ENCODE measurements around the gene AIF1. TPM values are rescaled to one million over a fixed set of nuclear protein-coding genes. Genes with fewer than 3 reads are reported as not detected.

The AIF1 gene
- total and polyA plus RNA-seq, 2 experiments from 2014 or later, result 13.3 to 33.7 TPM

DNA sequence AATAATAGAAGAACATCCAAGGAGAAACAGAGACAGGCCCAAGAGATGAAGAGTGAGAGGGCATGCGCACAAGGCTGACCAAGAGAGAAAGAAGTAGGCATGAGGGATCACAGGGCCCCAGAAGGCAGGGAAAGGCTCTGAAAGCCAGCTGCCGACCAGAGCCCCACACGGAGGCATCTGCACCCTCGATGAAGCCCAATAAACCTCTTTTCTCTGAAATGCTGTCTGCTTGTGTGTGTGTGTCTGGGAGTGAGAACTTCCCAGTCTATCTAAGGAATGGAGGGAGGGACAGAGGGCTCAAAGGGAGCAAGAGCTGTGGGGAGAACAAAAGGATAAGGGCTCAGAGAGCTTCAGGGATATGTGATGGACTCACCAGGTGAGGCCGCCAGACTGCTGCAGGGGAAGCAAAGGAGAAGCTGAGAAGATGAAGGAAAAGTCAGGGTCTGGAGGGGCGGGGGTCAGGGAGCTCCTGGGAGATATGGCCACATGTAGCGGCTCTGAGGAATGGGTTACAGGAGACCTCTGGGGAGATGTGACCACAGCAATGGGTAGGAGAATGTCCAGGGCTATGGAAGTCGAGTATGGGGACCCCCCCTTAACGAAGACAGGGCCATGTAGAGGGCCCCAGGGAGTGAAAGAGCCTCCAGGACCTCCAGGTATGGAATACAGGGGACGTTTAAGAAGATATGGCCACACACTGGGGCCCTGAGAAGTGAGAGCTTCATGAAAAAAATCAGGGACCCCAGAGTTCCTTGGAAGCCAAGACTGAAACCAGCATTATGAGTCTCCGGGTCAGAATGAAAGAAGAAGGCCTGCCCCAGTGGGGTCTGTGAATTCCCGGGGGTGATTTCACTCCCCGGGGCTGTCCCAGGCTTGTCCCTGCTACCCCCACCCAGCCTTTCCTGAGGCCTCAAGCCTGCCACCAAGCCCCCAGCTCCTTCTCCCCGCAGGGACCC is 40.6 kb upstream of the AIF1 start:
- no peaks in the 10 kb centered on the region for H3K9me2 ChIP-seq (ENCODE audit: insufficient read depth)
- H4K20me1 ChIP-seq (replicated peaks; ENCODE audit: insufficient read depth), result no peaks in the 10 kb centered on the region
- H3K4me2 ChIP-seq, result no peak overlapping the region
- no peak overlapping the region for H3K4me3 ChIP-seq
- no peaks in the 10 kb centered on the region for H3K4me1 ChIP-seq (ENCODE audit: insufficient read depth)
- H2AFZ ChIP-seq, result 0 out of 2 replicates have a peak overlapping the region, but pooled peaks have one; percentile 47
- Mint-ChIP-seq H3K27me3 (ENCODE audit: insufficient read depth, low read depth, poor library complexity) (peaks cover 22% of the 10 kb centered on the region), H3K9me3 (no peaks in the 10 kb centered on the region; the same call in 2 of the 3 replicates), H3K27ac (no peak overlapping the region), H3K4me1 (peaks cover 11% of the 10 kb centered on the region), H3K4me3 (no peak overlapping the region), H3K36me3 (ENCODE audit: low read depth) (no peaks in the 10 kb centered on the region; the same call in 2 of the 3 replicates)
- H3K27me3 ChIP-seq (ENCODE audit: insufficient read depth), result no peaks in the 10 kb centered on the region
- H3F3A ChIP-seq (replicated peaks; ENCODE audit: low read depth), result no peaks in the 10 kb centered on the region
- H3K36me3 ChIP-seq (ENCODE audit: insufficient read depth), result no peaks in the 10 kb centered on the region
- no peak overlapping the region for H3K27ac ChIP-seq (ENCODE audit: low read depth)
- ATAC-seq (peak; percentile 61), DNase-seq (ENCODE audit: low spot score) (no peak)
- TF ChIP-seq ZNF114 (CRISPR knock-in tag; IDR thresholded peaks at IDR 0.05) (no peak), CREB1 (CRISPR knock-in tag; IDR thresholded peaks at IDR 0.05; ENCODE audit: low read depth) (no peak)
- TF ChIP-seq, protein P1, sequence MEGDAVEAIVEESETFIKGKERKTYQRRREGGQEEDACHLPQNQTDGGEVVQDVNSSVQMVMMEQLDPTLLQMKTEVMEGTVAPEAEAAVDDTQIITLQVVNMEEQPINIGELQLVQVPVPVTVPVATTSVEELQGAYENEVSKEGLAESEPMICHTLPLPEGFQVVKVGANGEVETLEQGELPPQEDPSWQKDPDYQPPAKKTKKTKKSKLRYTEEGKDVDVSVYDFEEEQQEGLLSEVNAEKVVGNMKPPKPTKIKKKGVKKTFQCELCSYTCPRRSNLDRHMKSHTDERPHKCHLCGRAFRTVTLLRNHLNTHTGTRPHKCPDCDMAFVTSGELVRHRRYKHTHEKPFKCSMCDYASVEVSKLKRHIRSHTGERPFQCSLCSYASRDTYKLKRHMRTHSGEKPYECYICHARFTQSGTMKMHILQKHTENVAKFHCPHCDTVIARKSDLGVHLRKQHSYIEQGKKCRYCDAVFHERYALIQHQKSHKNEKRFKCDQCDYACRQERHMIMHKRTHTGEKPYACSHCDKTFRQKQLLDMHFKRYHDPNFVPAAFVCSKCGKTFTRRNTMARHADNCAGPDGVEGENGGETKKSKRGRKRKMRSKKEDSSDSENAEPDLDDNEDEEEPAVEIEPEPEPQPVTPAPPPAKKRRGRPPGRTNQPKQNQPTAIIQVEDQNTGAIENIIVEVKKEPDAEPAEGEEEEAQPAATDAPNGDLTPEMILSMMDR (conservative IDR thresholded peaks at IDR 0.05; ENCODE audit: low read depth in 2 of 2), result peak; percentile 23 to 49; a peak in 3 of 4 replicates
- H3K79me2 ChIP-seq (replicated peaks; ENCODE audit: insufficient read depth), result no peaks in the 10 kb centered on the region

DNA sequence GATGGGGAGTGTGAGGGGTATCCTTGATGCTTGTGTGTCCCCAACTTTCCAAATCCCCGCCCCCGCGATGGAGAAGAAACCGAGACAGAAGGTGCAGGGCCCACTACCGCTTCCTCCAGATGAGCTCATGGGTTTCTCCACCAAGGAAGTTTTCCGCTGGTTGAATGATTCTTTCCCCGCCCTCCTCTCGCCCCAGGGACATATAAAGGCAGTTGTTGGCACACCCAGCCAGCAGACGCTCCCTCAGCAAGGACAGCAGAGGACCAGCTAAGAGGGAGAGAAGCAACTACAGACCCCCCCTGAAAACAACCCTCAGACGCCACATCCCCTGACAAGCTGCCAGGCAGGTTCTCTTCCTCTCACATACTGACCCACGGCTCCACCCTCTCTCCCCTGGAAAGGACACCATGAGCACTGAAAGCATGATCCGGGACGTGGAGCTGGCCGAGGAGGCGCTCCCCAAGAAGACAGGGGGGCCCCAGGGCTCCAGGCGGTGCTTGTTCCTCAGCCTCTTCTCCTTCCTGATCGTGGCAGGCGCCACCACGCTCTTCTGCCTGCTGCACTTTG is 39.6 kb upstream of the AIF1 start, which contains the start of gene TNF:
Gene TNF, plus strand, starts transcription at position 231 of the 567 bp plus-strand sequence. Its CDS starts 177 bp downstream, at position 408.
- no peaks in the 10 kb centered on the region for H3K9me2 ChIP-seq (ENCODE audit: insufficient read depth)
- H3K27me3 ChIP-seq (ENCODE audit: insufficient read depth), result peaks cover 6% of the 10 kb centered on the region
- H3K4me3 ChIP-seq, result no peak within 1 kb of the TSS
- H3F3A ChIP-seq (replicated peaks; ENCODE audit: low read depth), result no peaks in the 10 kb centered on the region
- no peaks in the 10 kb centered on the region for H3K4me1 ChIP-seq (ENCODE audit: insufficient read depth)
- H3K36me3 ChIP-seq (ENCODE audit: insufficient read depth), result no peaks in the 10 kb centered on the region
- Mint-ChIP-seq H3K4me3 (no peak within 1 kb of the TSS), H3K9me3 (no peaks in the 10 kb centered on the region; the same call in 2 of the 3 replicates), H3K36me3 (ENCODE audit: low read depth) (no peaks in the 10 kb centered on the region; the same call in 2 of the 3 replicates), H3K27me3 (ENCODE audit: insufficient read depth, low read depth, poor library complexity) (peaks cover 29% of the 10 kb centered on the region), H3K4me1 (peaks cover 14% of the 10 kb centered on the region), H3K27ac (no peak within 1 kb of the TSS)
- no peaks in the 10 kb centered on the region for H4K20me1 ChIP-seq (replicated peaks; ENCODE audit: insufficient read depth)
- DNase-seq (ENCODE audit: low spot score) (no peak), ATAC-seq (no peak)
- H3K27ac ChIP-seq (ENCODE audit: low read depth), result no peak within 1 kb of the TSS
- no peak within 1 kb of the TSS for H3K4me2 ChIP-seq
- no peaks in the 10 kb centered on the region for H3K79me2 ChIP-seq (replicated peaks; ENCODE audit: insufficient read depth)
- H2AFZ ChIP-seq, result no peak within 1 kb of the TSS
- TF ChIP-seq ZNF331 (CRISPR knock-in tag; IDR thresholded peaks at IDR 0.05; ENCODE audit: low read depth), result no peak
- TF ChIP-seq POLR2AphosphoS5 (IDR thresholded peaks at IDR 0.05; ENCODE audit: low read depth), result no peak
- TF ChIP-seq EZH2phosphoT487 (IDR thresholded peaks at IDR 0.05; ENCODE audit: unreplicated experiment), result no peak
- TF ChIP-seq EZH2 (IDR thresholded peaks at IDR 0.05; ENCODE audit: low read depth, unreplicated experiment), result no peak
- TF ChIP-seq CREB1 (CRISPR knock-in tag; IDR thresholded peaks at IDR 0.05; ENCODE audit: low read depth), result no peak
- TF ChIP-seq, protein P2, sequence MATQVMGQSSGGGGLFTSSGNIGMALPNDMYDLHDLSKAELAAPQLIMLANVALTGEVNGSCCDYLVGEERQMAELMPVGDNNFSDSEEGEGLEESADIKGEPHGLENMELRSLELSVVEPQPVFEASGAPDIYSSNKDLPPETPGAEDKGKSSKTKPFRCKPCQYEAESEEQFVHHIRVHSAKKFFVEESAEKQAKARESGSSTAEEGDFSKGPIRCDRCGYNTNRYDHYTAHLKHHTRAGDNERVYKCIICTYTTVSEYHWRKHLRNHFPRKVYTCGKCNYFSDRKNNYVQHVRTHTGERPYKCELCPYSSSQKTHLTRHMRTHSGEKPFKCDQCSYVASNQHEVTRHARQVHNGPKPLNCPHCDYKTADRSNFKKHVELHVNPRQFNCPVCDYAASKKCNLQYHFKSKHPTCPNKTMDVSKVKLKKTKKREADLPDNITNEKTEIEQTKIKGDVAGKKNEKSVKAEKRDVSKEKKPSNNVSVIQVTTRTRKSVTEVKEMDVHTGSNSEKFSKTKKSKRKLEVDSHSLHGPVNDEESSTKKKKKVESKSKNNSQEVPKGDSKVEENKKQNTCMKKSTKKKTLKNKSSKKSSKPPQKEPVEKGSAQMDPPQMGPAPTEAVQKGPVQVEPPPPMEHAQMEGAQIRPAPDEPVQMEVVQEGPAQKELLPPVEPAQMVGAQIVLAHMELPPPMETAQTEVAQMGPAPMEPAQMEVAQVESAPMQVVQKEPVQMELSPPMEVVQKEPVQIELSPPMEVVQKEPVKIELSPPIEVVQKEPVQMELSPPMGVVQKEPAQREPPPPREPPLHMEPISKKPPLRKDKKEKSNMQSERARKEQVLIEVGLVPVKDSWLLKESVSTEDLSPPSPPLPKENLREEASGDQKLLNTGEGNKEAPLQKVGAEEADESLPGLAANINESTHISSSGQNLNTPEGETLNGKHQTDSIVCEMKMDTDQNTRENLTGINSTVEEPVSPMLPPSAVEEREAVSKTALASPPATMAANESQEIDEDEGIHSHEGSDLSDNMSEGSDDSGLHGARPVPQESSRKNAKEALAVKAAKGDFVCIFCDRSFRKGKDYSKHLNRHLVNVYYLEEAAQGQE (IDR thresholded peaks at IDR 0.05; ENCODE audit: unreplicated experiment), result no peak
- TF ChIP-seq JUNB (IDR thresholded peaks at IDR 0.05; ENCODE audit: unreplicated experiment), result no peak
- no peak for TF ChIP-seq NANOG (IDR thresholded peaks at IDR 0.05; ENCODE audit: borderline replicate concordance)
